Activated B cell treated with CpG ODN at 0.5 μM for 24 hours (primary cell): ENCODE results near the gene CHTOP. TPM values are rescaled to one million over a fixed set of nuclear protein-coding genes. Genes with fewer than 3 reads are reported as not detected.
"Not testable (repeated sequence)": the region's sequence is repeated elsewhere in the genome, so short reads cannot be mapped to it uniquely, and the experiment has no call there.

Experiments
- ATAC-seq: fragments of 200-7000 bp; cut with Tn5 transposase; one replicate; pipeline ENCODE4 v1.10.0; 2021; ENCODE audit warnings: low read depth, mild to moderate bottlenecking, moderate library complexity
- CTCF ChIA-PET: fragments of 350-600 bp; sonication (Branson Sonifier 250); formaldehyde crosslinking; loops from one replicate; lab custom pipeline; 2021; ENCODE audit warnings: antibody characterized with exemption; lab: Charles Lee
- POLR2A ChIA-PET: fragments of 350-600 bp; sonication (Branson Sonifier 250); formaldehyde crosslinking; loops from one replicate; lab custom pipeline; 2021; ENCODE audit warnings: antibody characterized with exemption; lab: Charles Lee
- DNase-seq: peaks from one replicate; pipeline ENCODE4 v3.0.0; 2022
- H3K27ac Mint-ChIP-seq: one replicate; pipeline ENCODE4 v1.8.0; 2020; ENCODE audit warnings: mixed read lengths
- H3K27me3 Mint-ChIP-seq: one replicate; pipeline ENCODE4 v1.8.0; 2021; ENCODE audit warnings: mixed read lengths
- H3K36me3 Mint-ChIP-seq: one replicate; pipeline ENCODE4 v1.8.0; 2021; ENCODE audit warnings: low read depth, mixed read lengths
- H3K4me1 Mint-ChIP-seq: one replicate; pipeline ENCODE4 v1.8.0; 2021; ENCODE audit warnings: mixed read lengths
- H3K4me3 Mint-ChIP-seq: one replicate; pipeline ENCODE4 v1.8.0; 2020; ENCODE audit warnings: mild to moderate bottlenecking, mixed read lengths
- H3K9me3 Mint-ChIP-seq: one replicate; pipeline ENCODE4 v1.8.0; 2020; ENCODE audit warnings: mixed read lengths
- CTCF ChIP-seq: fragments of 200-600 bp; IDR thresholded peaks from one replicate; pipeline ENCODE4 v1.8.0; 2022; ENCODE audit warnings: antibody characterized with exemption, mild to moderate bottlenecking
- intact Hi-C: fragments of 100-400 bp; cut with micrococcal nuclease; formaldehyde crosslinking; loops from one replicate; pipeline ENCODE4 v1.15.1; 2024
- total RNA-seq: library from RNA; stranded (reverse); gene quantifications from 2 replicates; pipeline ENCODE4 v1.2.3, GENCODE V29; 2022

The CHTOP gene
- total RNA-seq, 1 donor from 2014 or later: 148 TPM

GRCh38 chr1:153669606-153670005 lies 35.7 kb downstream of the CHTOP start:
- ChIA-PET POLR2A (interaction anchor here (0.9 to 3.6 kb wide), 2 partner anchors 11 to 35 kb away, joined by 6 to 34 read pairs; partner anchors contain the start of genes CHTOP and SNAPIN), CTCF (interaction anchor here (0.7 kb wide), 1 partner anchor 41 kb away, joined by 3 read pairs; no protein-coding TSS in a partner anchor)
- DNase-seq (no peak), ATAC-seq (no peak)
- TF ChIP-seq CTCF: no peak
- Mint-ChIP-seq H3K27me3 (no peaks in the 10 kb centered on the region), H3K4me1 (peaks cover 28% of the 10 kb centered on the region), H3K9me3 (no peaks in the 10 kb centered on the region), H3K27ac (no peak overlapping the region), H3K36me3 (peaks cover 56% of the 10 kb centered on the region), H3K4me3 (no peak overlapping the region)
- intact Hi-C loops: loop anchor here (2.0 to 5.0 kb wide), 4 partner anchors 121 to 253 kb away; partner anchors contain the start of gene GATAD2B

GRCh38 chr1:153670257-153670858 lies 36.5 kb downstream of the CHTOP start:
- intact Hi-C loops: loop anchor here (2.0 to 5.0 kb wide), 4 partner anchors 120 to 252 kb away; partner anchors contain the start of gene GATAD2B
- H3K4me3 Mint-ChIP-seq: no peak overlapping the region
- ChIA-PET POLR2A (interaction anchor here (0.7 to 3.6 kb wide), 7 partner anchors 12 to 321 kb away, joined by 3 to 34 read pairs (median 7); partner anchors contain the start of genes CHTOP, RPS27 and SNAPIN), CTCF (interaction anchor here (0.7 to 2.6 kb wide), 2 partner anchors 42 to 98 kb away, joined by 3 to 16 read pairs; no protein-coding TSS in a partner anchor)
- no peak for TF ChIP-seq CTCF
- H3K9me3 Mint-ChIP-seq: no peaks in the 10 kb centered on the region
- H3K36me3 Mint-ChIP-seq: peaks cover 48% of the 10 kb centered on the region
- peaks cover 28% of the 10 kb centered on the region for H3K4me1 Mint-ChIP-seq
- no peak for DNase-seq
- no peak for ATAC-seq
- H3K27ac Mint-ChIP-seq: no peak overlapping the region
- no peaks in the 10 kb centered on the region for H3K27me3 Mint-ChIP-seq

GRCh38 chr1:153670859-153671627 lies 37.2 kb downstream of the CHTOP start, which contains the start of gene ILF2:
TSS of gene ILF2 (minus strand) at chr1:153670993. CDS start at chr1:153670922, 71 bp downstream.
- POLR2A ChIA-PET: interaction anchor here (0.5 to 3.6 kb wide), 15 partner anchors 10 to 1378 kb away, joined by 3 to 34 read pairs (median 6); partner anchors contain the start of genes CHTOP, INTS3, RPS27 and SNAPIN
- no peak for TF ChIP-seq CTCF

GRCh38 chr1:153671628-153672353 lies 37.9 kb downstream of the CHTOP start:
- ChIA-PET CTCF (interaction anchor here (0.6 to 2.6 kb wide), 9 partner anchors 30 to 1387 kb away, joined by 3 to 16 read pairs (median 3); partner anchors contain the start of gene RAB13), POLR2A (interaction anchor here (0.6 to 3.6 kb wide), 17 partner anchors 11 to 420 kb away, joined by 3 to 34 read pairs (median 5); partner anchors contain the start of genes CHTOP, DENND4B, INTS3 and RPS27)
- H3K9me3 Mint-ChIP-seq, H3K27me3 Mint-ChIP-seq, H3K4me3 Mint-ChIP-seq, H3K27ac Mint-ChIP-seq: not testable (repeated sequence)
- Mint-ChIP-seq H3K4me1 (peaks cover 28% of the 10 kb centered on the region), H3K36me3 (peaks cover 34% of the 10 kb centered on the region)
- ATAC-seq: peak; percentile 32
- intact Hi-C loops: loop anchor here (1.0 to 5.0 kb wide), 15 partner anchors 13 to 601 kb away; partner anchors contain the start of genes CHTOP, GATAD2B, HAX1 and RPS27
- peak; percentile 46 for DNase-seq

More at GRCh38 chr1:153670859-153671627, 37.2 kb downstream of the CHTOP start, which contains the start of gene ILF2:
- H3K27me3 Mint-ChIP-seq: no peaks in the 10 kb centered on the region
- intact Hi-C loops: loop anchor here (1.0 to 5.0 kb wide), 15 partner anchors 13 to 601 kb away; partner anchors contain the start of genes CHTOP, GATAD2B, HAX1 and RPS27
- CTCF ChIA-PET: interaction anchor here (0.6 to 2.6 kb wide), 5 partner anchors 64 to 316 kb away, joined by 3 to 16 read pairs (median 3); partner anchors contain the start of gene RAB13
- ATAC-seq (peak; percentile 83), DNase-seq (peak; percentile 85)
- H3K27ac Mint-ChIP-seq: no peak within 1 kb of the TSS
- H3K4me3 Mint-ChIP-seq: no peak within 1 kb of the TSS
- H3K9me3 Mint-ChIP-seq: no peaks in the 10 kb centered on the region
- H3K4me1 Mint-ChIP-seq: peaks cover 28% of the 10 kb centered on the region
- peaks cover 41% of the 10 kb centered on the region for H3K36me3 Mint-ChIP-seq
